Ovary (tissue), 9 donors: Measurements from ENCODE around the gene EEIG1. TPM values are rescaled to one million over a fixed set of nuclear protein-coding genes. Genes with fewer than 3 reads are reported as not detected.

Source experiments
- DNase-seq, 5 donors: peaks; one replicate each; pipeline ENCODE4 v3.0.0-alpha.2; 2019 to 2020
- H3K27ac ChIP-seq, 2 donors: fragments of 200-600 bp; one replicate each; pipeline versions ENCODE4 v1.5.1 to v1.8.0; 2019 to 2022
- H3K27me3 ChIP-seq: fragments of 200-600 bp; one replicate; pipeline ENCODE4 v1.8.0; 2022
- H3K36me3 ChIP-seq: fragments of 200-600 bp; sonication (generic); one replicate; pipeline ENCODE4 v1.5.1; 2019
- H3K4me1 ChIP-seq: one replicate; pipeline ENCODE4 v1.8.1; 2013; ENCODE audit warnings: mild to moderate bottlenecking, moderate library complexity; ENCODE audit not compliant: insufficient read depth
- H3K4me3 ChIP-seq: fragments of 200-600 bp; sonication (generic); one replicate; pipeline ENCODE4 v1.5.1; 2017
- H3K9me3 ChIP-seq, 2 donors: fragments of 200-600 bp in 1 of 2; sonication (generic) in 1 of 2; one replicate each; pipeline versions ENCODE4 v1.5.1 to v1.8.1; 2013 to 2019; ENCODE audit warnings: mild to moderate bottlenecking in 1 of 2, moderate library complexity in 1 of 2
- CTCF ChIP-seq, 3 donors: fragments of 450-650 bp in 2 of 3; fragments of 200-600 bp in 1 of 3; IDR thresholded peaks; one replicate each; pipeline versions ENCODE4 v1.5.1 to v1.8.0; 2016 to 2022; ENCODE audit warnings: antibody characterized with exemption in 3 of 3, mild to moderate bottlenecking in 1 of 3
- EP300 ChIP-seq: sonication (generic); formaldehyde crosslinking; IDR thresholded peaks from one replicate; pipeline ENCODE4 v1.6.1; 2017; ENCODE audit warnings: antibody characterized with exemption
- POLR2A ChIP-seq: fragments of 450-650 bp; IDR thresholded peaks from one replicate; pipeline ENCODE4 v1.6.1; 2017; ENCODE audit warnings: antibody characterized with exemption, mild to moderate bottlenecking, moderate library complexity
- WGBS, 3 donors: extraction: QIAGEN DNeasy Blood & Tissue Kit in 1 of 3; methylation state at CpG; one replicate each; pipeline versions ENCODE4 v1.1.5 to v1.1.7; 2013 to 2017; 5-methylcytosine and 5-hydroxymethylcytosine counted together
- intact Hi-C, 4 donors: fragments of 100-400 bp; cut with DNase I; formaldehyde crosslinking; loops; one replicate each; pipeline versions ENCODE4 v1.11.0 to v1.15.1; 2022 to 2023
- polyA plus RNA-seq, 2 donors: library from polyadenylated mRNA; stranded (reverse); fragments of 200-250 nt in 1 of 2; fragments of 350-450 nt in 1 of 2; fragmentation: Illumina TruSeq in 1 of 2; extraction: RNeasy Lipid Tissue Mini Kit (QIAGEN cat#74804) in 1 of 2; gene quantifications; one replicate each; pipeline ENCODE4 v1.2.3, GENCODE V29; 2013 to 2014
- total RNA-seq, 7 donors: library from RNA; depleted of rRNA in 2 of 7; stranded (reverse); fragments of >200 nt in 2 of 7; fragmentation: NEBNext Ultra II Directional in 3 of 7; extraction: Animal tissue kit (Norgen Biotek cat#: 25700) in 3 of 7; gene quantifications; one replicate each; pipeline versions ENCODE4 v1.1.0 to v1.2.4, GENCODE V29; 2016 to 2023
- donor health status: DM: no; HTN: no; CAD: no; lungs with moderate emphysema.
- donor health status: DM: no; HTN: no; CAD: no.
- donor health status: Bipolar disorder and iron deficiency.
- donor health status: DM: yes; HTN: yes; CAD: no.
- donor health status: DM: no; HTN: no; CAD: no.
- donor health status: DM: yes; HTN: yes; CAD: no.

The EEIG1 gene
- total and polyA plus RNA-seq, 9 donors = 8.6 to 104 (median 75.5) TPM

GRCh38 chr9:127953768-127954505, 26.9 kb downstream of the EEIG1 start:
- intact Hi-C loops = no loop called here
- Histone ChIP-seq H3K36me3 (no peaks in the 10 kb centered on the region), H3K27me3 (no peaks in the 10 kb centered on the region), H3K27ac (no peak overlapping the region), H3K4me1 (peaks cover 23% of the 10 kb centered on the region), H3K9me3 (no peaks in the 10 kb centered on the region), H3K4me3 (no peak overlapping the region)
- no peak for TF ChIP-seq CTCF (IDR thresholded peaks at IDR 0.05)
- TF ChIP-seq EP300 = no peak
- TF ChIP-seq POLR2A = no peak
- WGBS, 3 donors = 77 to 87% (median 82%) methylated on average over 17 of the region's 17 CpGs
- no peak for DNase-seq

- WGBS, 3 donors = 87 to 100% (median 96%) methylated on average over 1 of the region's 1 CpG
- Histone ChIP-seq H3K36me3 (no peaks in the 10 kb centered on the region), H3K4me1 (peaks cover 23% of the 10 kb centered on the region)
Observed at GRCh38 chr9:127953154-127953553, 27.6 kb downstream of the EEIG1 start.

GRCh38 chr9:127950513-127951289, 30.1 kb downstream of the EEIG1 start:
- Histone ChIP-seq H3K27ac (no peak overlapping the region), H3K4me3 (no peak overlapping the region), H3K9me3 (no peaks in the 10 kb centered on the region), H3K36me3 (no peaks in the 10 kb centered on the region), H3K27me3 (no peaks in the 10 kb centered on the region), H3K4me1 (peaks cover 23% of the 10 kb centered on the region)
- TF ChIP-seq POLR2A = no peak
- TF ChIP-seq CTCF (IDR thresholded peaks at IDR 0.05) = no peak
- no peak for TF ChIP-seq EP300
- WGBS, 3 donors = 40 to 54% (median 44%) methylated on average over 21 of the region's 21 CpGs
- DNase-seq = no peak
- intact Hi-C loops = no loop called here

More at GRCh38 chr9:127953154-127953553, 27.6 kb downstream of the EEIG1 start:
- Histone ChIP-seq H3K9me3 (no peaks in the 10 kb centered on the region), H3K4me3 (no peak overlapping the region), H3K27me3 (no peaks in the 10 kb centered on the region), H3K27ac (no peak overlapping the region)
- TF ChIP-seq EP300 = no peak
- TF ChIP-seq POLR2A = no peak
- TF ChIP-seq CTCF (IDR thresholded peaks at IDR 0.05) = no peak
- DNase-seq = no peak
- intact Hi-C loops = no loop called here

- Histone ChIP-seq H3K4me1 (peaks cover 18% of the 10 kb centered on the region), H3K27me3 (no peaks in the 10 kb centered on the region), H3K4me3 (no peak overlapping the region), H3K36me3 (no peaks in the 10 kb centered on the region), H3K27ac (no peak overlapping the region), H3K9me3 (no peaks in the 10 kb centered on the region)
- TF ChIP-seq POLR2A (no peak), EP300 (no peak), CTCF (IDR thresholded peaks at IDR 0.05) (no peak)
- DNase-seq = no peak
- intact Hi-C loops = no loop called here
- WGBS, 3 donors = 64 to 74% (median 72%) methylated on average over 17 of the region's 17 CpGs
Observed at GRCh38 chr9:127949827-127950512, 30.8 kb downstream of the EEIG1 start.
